Upper lobe of left lung (tissue), 6 donors: Measurements from ENCODE around the gene FBH1. TPM values are rescaled to one million over a fixed set of nuclear protein-coding genes. Genes with fewer than 3 reads are reported as not detected.

ENCODE experiments used
- ATAC-seq, 2 donors: fragments of 200-7000 bp; cut with Tn5 transposase; one replicate each; pipeline ENCODE4 v1.9.1; 2022; ENCODE audit warnings: mild to moderate bottlenecking in 2 of 2, moderate library complexity in 2 of 2; ENCODE audit not compliant: low FRiP score in 2 of 2
- DNase-seq, 2 donors: peaks; one replicate each; pipeline ENCODE4 v3.0.0-alpha.2; 2019 to 2020
- H3K27ac ChIP-seq, 4 donors: fragments of 200-600 bp; sonication (generic); one replicate each; pipeline ENCODE4 v1.5.1; 2016 to 2019
- H3K27me3 ChIP-seq, 4 donors: fragments of 200-600 bp; sonication (generic); one replicate each; pipeline ENCODE4 v1.5.1; 2017 to 2019
- H3K36me3 ChIP-seq, 4 donors: fragments of 200-600 bp; sonication (generic); one replicate each; pipeline ENCODE4 v1.5.1; 2016 to 2019
- H3K4me1 ChIP-seq, 4 donors: fragments of 200-600 bp; sonication (generic); one replicate each; pipeline ENCODE4 v1.5.1; 2018 to 2019
- H3K4me3 ChIP-seq, 4 donors: fragments of 200-600 bp; sonication (generic); one replicate each; pipeline ENCODE4 v1.5.1; 2017 to 2019; ENCODE audit warnings: mild to moderate bottlenecking in 2 of 4, moderate library complexity in 1 of 4
- H3K9me3 ChIP-seq, 4 donors: fragments of 200-600 bp; sonication (generic); one replicate each; pipeline ENCODE4 v1.5.1; 2018 to 2019
- EP300 ChIP-seq, 4 donors: sonication (generic); formaldehyde crosslinking; IDR thresholded peaks; one replicate each; pipeline ENCODE4 v1.5.1; 2017; ENCODE audit warnings: antibody characterized with exemption in 4 of 4, control low read depth in 2 of 4
- POLR2A ChIP-seq, 4 donors: fragments of 450-650 bp; IDR thresholded peaks; one replicate each; pipeline ENCODE4 v1.5.1; 2016 to 2017; ENCODE audit warnings: antibody characterized with exemption in 4 of 4, mild to moderate bottlenecking in 2 of 4
- POLR2AphosphoS5 ChIP-seq, 2 donors: sonication (generic); formaldehyde crosslinking; IDR thresholded peaks; one replicate each; pipeline ENCODE4 v1.5.1; 2017; ENCODE audit warnings: antibody characterized with exemption in 2 of 2
- WGBS, 2 donors: methylation state at CpG; one replicate each; pipeline ENCODE4 v1.1.5; 2017 to 2018; 5-methylcytosine and 5-hydroxymethylcytosine counted together
- total RNA-seq, 6 donors: library from RNA; depleted of rRNA in 4 of 6; stranded (reverse); fragments of >200 nt in 4 of 6; gene quantifications; one replicate each; pipeline versions ENCODE4 v1.1.0 to v1.2.1, GENCODE V29; 2016 to 2021
- TF ChIP-seq, protein P1 (sequence below), 6 experiments: fragments of 450-650 bp in 4 of 6; fragments of 200-600 bp in 2 of 6; sonication (generic) in 2 of 6; IDR thresholded peaks; one replicate each; pipeline ENCODE4 v1.5.1; 2016 to 2019; ENCODE audit warnings: antibody characterized with exemption in 6 of 6
- donor health status: DM: no; HTN: no; CAD: no; lungs with moderate emphysema.
- donor health status: DM: no; HTN: yes; CAD: no; lungs with severe emphysema.

The FBH1 gene
- total RNA-seq, 6 donors from 2014 or later, result 62.4 to 186 (median 77.4) TPM

DNA sequence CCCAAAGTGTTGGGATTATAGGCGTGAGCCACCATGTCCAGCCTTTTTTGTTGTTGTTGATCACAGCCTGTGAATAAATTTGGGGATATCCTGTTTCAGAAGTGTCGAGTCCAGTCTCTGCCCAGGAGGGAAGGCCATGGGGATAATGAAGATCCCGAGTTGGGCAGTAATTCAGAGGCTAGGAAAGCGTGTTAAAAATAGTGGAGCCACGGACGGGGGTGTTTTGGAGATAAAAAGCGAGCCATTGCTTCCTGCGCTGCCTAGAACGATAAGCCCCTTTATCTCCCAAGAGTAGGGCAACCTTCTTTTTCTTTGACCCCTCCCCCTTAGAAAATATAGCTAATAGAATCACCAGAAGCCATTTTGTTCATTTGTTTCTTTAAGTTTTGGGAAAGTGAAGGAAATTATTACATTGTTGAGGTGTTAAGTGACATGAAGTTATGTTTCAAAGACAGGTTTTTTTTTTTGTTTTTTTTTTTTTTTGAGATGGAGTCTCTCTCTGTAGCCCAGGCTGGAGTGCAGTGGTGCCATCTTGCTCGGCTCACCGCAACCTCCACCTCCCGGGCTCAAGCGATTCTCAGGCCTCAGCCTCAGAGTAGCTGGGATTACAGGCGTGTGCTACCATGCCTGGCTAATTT, 44.0 kb downstream of the FBH1 start:
- Histone ChIP-seq H3K27me3 (no peaks in the 10 kb centered on the region), H3K4me3 (no peak overlapping the region), H3K27ac (peak overlapping the region in 1 of 4 donors; percentile 39), H3K9me3 (no peaks in the 10 kb centered on the region), H3K36me3 (peaks cover 6 to 79% (median 44%) of the 10 kb centered on the region in 4 donors), H3K4me1 (peaks cover 0 to 6% (median 2%) of the 10 kb centered on the region in 4 donors)
- DNase-seq (no peak), ATAC-seq (no peak)
- WGBS, 2 donors, result 92 to 95% methylated on average over 14 of the region's 14 CpGs
- TF ChIP-seq EP300 (IDR thresholded peaks at IDR 0.05), result no peak
- no peak for TF ChIP-seq POLR2A (IDR thresholded peaks at IDR 0.05)
- TF ChIP-seq, protein P1, sequence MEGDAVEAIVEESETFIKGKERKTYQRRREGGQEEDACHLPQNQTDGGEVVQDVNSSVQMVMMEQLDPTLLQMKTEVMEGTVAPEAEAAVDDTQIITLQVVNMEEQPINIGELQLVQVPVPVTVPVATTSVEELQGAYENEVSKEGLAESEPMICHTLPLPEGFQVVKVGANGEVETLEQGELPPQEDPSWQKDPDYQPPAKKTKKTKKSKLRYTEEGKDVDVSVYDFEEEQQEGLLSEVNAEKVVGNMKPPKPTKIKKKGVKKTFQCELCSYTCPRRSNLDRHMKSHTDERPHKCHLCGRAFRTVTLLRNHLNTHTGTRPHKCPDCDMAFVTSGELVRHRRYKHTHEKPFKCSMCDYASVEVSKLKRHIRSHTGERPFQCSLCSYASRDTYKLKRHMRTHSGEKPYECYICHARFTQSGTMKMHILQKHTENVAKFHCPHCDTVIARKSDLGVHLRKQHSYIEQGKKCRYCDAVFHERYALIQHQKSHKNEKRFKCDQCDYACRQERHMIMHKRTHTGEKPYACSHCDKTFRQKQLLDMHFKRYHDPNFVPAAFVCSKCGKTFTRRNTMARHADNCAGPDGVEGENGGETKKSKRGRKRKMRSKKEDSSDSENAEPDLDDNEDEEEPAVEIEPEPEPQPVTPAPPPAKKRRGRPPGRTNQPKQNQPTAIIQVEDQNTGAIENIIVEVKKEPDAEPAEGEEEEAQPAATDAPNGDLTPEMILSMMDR (IDR thresholded peaks at IDR 0.05), result no peak
- no peak for TF ChIP-seq POLR2AphosphoS5 (IDR thresholded peaks at IDR 0.05)

DNA sequence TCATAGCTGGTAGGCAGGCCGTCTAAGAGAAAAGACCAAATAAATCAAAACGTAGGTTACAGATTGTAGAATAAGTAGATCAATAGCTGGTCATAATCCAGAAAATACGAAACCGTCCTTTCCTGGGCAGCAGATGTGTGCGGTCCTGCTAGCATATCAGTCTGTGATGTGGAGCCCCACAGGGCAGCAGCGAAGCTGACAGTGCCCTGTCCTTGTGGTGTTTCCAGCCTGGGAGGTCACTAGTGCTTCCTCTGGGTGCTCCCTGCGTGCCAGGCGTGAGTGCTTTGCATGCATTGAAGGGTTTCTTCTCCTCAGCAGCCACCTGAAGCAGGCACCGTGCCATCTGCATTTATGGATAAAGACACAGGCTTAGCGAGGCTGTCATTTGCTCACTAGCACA, 45.6 kb downstream of the FBH1 start:
- Histone ChIP-seq H3K9me3 (no peaks in the 10 kb centered on the region), H3K36me3 (peaks cover 6 to 66% (median 37%) of the 10 kb centered on the region in 4 donors), H3K27me3 (no peaks in the 10 kb centered on the region), H3K4me1 (peaks cover 0 to 6% (median 2%) of the 10 kb centered on the region in 4 donors), H3K4me3 (no peak overlapping the region), H3K27ac (no peak overlapping the region)
- no peak for ATAC-seq
- 93 to 96% methylated on average over 10 of the region's 10 CpGs for WGBS, 2 donors
- no peak for TF ChIP-seq POLR2AphosphoS5 (IDR thresholded peaks at IDR 0.05)
- no peak for TF ChIP-seq EP300 (IDR thresholded peaks at IDR 0.05)
- TF ChIP-seq, protein P1 (IDR thresholded peaks at IDR 0.05), result no peak
- no peak for DNase-seq

GRCh38 chr10:5937016-5937415, 47.0 kb downstream of the FBH1 start:
- ATAC-seq (peak in 1 of 2 donors; percentile 4), DNase-seq (peak in 1 of 2 donors; percentile 75)
- TF ChIP-seq EP300 (IDR thresholded peaks at IDR 0.05) (no peak), POLR2A (IDR thresholded peaks at IDR 0.05) (no peak), POLR2AphosphoS5 (IDR thresholded peaks at IDR 0.05) (no peak)
- TF ChIP-seq, protein P1 (IDR thresholded peaks at IDR 0.05), result no peak
- WGBS, 2 donors, result 95% methylated on average over 18 of the region's 18 CpGs; no CpG with 5 or more reads in 1 of the 2 donors
- no peak overlapping the region for H3K27ac ChIP-seq
- peaks cover 6 to 55% (median 37%) of the 10 kb centered on the region in 4 donors for H3K36me3 ChIP-seq
- H3K4me3 ChIP-seq, result no peak overlapping the region
- no peaks in the 10 kb centered on the region for H3K9me3 ChIP-seq
- H3K27me3 ChIP-seq, result no peaks in the 10 kb centered on the region
- H3K4me1 ChIP-seq, result peaks cover 11 to 16% (median 12%) of the 10 kb centered on the region in 4 donors

- H3K27ac ChIP-seq, result no peak overlapping the region
- H3K27me3 ChIP-seq, result no peaks in the 10 kb centered on the region
- H3K9me3 ChIP-seq, result no peaks in the 10 kb centered on the region
- H3K4me3 ChIP-seq, result no peak overlapping the region
- no peak for DNase-seq
- 89 to 92% methylated on average over 12 of the region's 12 CpGs for WGBS, 2 donors
- H3K4me1 ChIP-seq, result peaks cover 13 to 23% (median 21%) of the 10 kb centered on the region in 4 donors
- TF ChIP-seq POLR2A (IDR thresholded peaks at IDR 0.05) (no peak), POLR2AphosphoS5 (IDR thresholded peaks at IDR 0.05) (no peak), EP300 (IDR thresholded peaks at IDR 0.05) (no peak)
- TF ChIP-seq, protein P1 (IDR thresholded peaks at IDR 0.05), result no peak
- no peak for ATAC-seq
- H3K36me3 ChIP-seq, result peaks cover 6 to 47% (median 32%) of the 10 kb centered on the region in 4 donors
Measured at GRCh38 chr10:5938291-5938690, 48.2 kb downstream of the FBH1 start.

DNA sequence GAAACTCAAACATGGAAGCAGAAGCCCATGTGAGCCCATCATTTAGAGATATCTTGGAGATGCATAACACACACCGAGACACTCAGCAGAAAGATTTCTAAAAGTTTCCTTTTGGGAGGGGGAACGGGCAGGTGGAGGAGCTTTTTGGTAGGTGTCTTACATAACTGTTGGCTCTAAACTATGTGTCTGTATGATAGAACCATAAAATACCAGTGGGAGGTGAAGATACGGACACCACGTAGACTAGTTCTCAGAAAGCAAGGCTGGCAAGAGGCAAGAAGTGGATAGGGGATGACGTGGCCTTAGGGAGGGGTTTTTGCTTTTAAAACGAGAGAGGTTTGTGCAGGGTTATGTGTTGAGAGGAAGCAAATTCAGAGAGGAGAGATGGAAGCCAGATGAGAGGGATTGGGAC, 50.8 kb downstream of the FBH1 start:
- WGBS, 2 donors, result 85 to 86% methylated on average over 6 of the region's 6 CpGs

More for the DNA sequence above, 50.8 kb downstream of the FBH1 start:
- H3K36me3 ChIP-seq, result peaks cover 6 to 32% (median 25%) of the 10 kb centered on the region in 4 donors
- peaks cover 32 to 47% (median 41%) of the 10 kb centered on the region in 4 donors for H3K4me1 ChIP-seq
- TF ChIP-seq EP300 (IDR thresholded peaks at IDR 0.05) (no peak), POLR2A (IDR thresholded peaks at IDR 0.05) (no peak), POLR2AphosphoS5 (IDR thresholded peaks at IDR 0.05) (no peak)
- TF ChIP-seq, protein P1 (IDR thresholded peaks at IDR 0.05), result no peak
- no peak for DNase-seq
- no peak for ATAC-seq
- H3K27me3 ChIP-seq, result no peaks in the 10 kb centered on the region
- H3K4me3 ChIP-seq, result no peak overlapping the region
- no peaks in the 10 kb centered on the region for H3K9me3 ChIP-seq
- peak overlapping the region; percentile 82 to 93 (median 86) for H3K27ac ChIP-seq
